Mesenchymal stem cell (in vitro differentiated cells and primary cell): ENCODE data around the gene HMHB1.

ENCODE experiments used
- DNase-seq: peaks from one replicate; pipeline ENCODE4 v3.0.0-alpha.2; 2013
- H2AFZ ChIP-seq: one replicate; pipeline ENCODE4 v1.6.1; 2013; ENCODE audit warnings: low read depth, mild to moderate bottlenecking, control low read depth, inconsistent platforms, low read length, moderate library complexity
- H2AK5ac ChIP-seq: 2 replicates; pipeline ENCODE4 v1.6.1; 2013; ENCODE audit warnings: low read length, moderate library complexity, mild to moderate bottlenecking, inconsistent platforms; ENCODE audit not compliant: severe bottlenecking
- H2BK120ac ChIP-seq: one replicate; pipeline ENCODE4 v1.6.1; 2013; ENCODE audit warnings: low read depth, mild to moderate bottlenecking, inconsistent platforms, low read length, moderate library complexity
- H2BK12ac ChIP-seq, 2 experiments: one replicate each; pipeline ENCODE4 v1.6.1; 2013; ENCODE audit warnings: inconsistent platforms in 2 of 2, low read length in 2 of 2, mild to moderate bottlenecking in 2 of 2, moderate library complexity in 2 of 2, control low read depth in 1 of 2
- H2BK15ac ChIP-seq: one replicate; pipeline ENCODE4 v1.6.1; 2013; ENCODE audit warnings: mild to moderate bottlenecking, low read depth, inconsistent platforms; ENCODE audit not compliant: poor library complexity, severe bottlenecking
- H2BK5ac ChIP-seq: 2 replicates; pipeline ENCODE4 v1.6.1; 2013; ENCODE audit warnings: low read depth, mild to moderate bottlenecking, low read length, control low read depth, inconsistent platforms; ENCODE audit not compliant: poor library complexity, severe bottlenecking
- H3K14ac ChIP-seq, 2 experiments: one replicate each; pipeline ENCODE4 v1.6.1; 2013; ENCODE audit warnings: inconsistent platforms in 2 of 2, low read length in 2 of 2, control low read depth in 1 of 2, mild to moderate bottlenecking in 1 of 2, moderate library complexity in 1 of 2
- H3K18ac ChIP-seq, 2 experiments: one replicate each; pipeline ENCODE4 v1.6.1; 2013; ENCODE audit warnings: inconsistent platforms in 2 of 2, low read length in 2 of 2, control low read depth in 1 of 2, low read depth in 1 of 2, mild to moderate bottlenecking in 1 of 2
- H3K23ac ChIP-seq, 2 experiments: one replicate each; pipeline ENCODE4 v1.6.1; 2013; ENCODE audit warnings: inconsistent platforms in 2 of 2, low read length in 2 of 2, mild to moderate bottlenecking in 2 of 2, moderate library complexity in 2 of 2, control low read depth in 1 of 2
- H3K27ac ChIP-seq: 2 replicates; pipeline ENCODE4 v1.5.1; 2013; ENCODE audit warnings: mild to moderate bottlenecking, moderate library complexity, low read length, control low read depth, inconsistent platforms; ENCODE audit not compliant: poor library complexity, severe bottlenecking
- H3K27me3 ChIP-seq, 2 experiments: 2 replicates each; pipeline versions ENCODE4 v1.6.1 to v1.7.0; 2013; ENCODE audit warnings: low read length in 2 of 2, mild to moderate bottlenecking in 2 of 2, moderate library complexity in 2 of 2, control low read depth in 1 of 2, inconsistent platforms in 1 of 2; ENCODE audit not compliant: control insufficient read depth in 1 of 2, insufficient read depth in 1 of 2
- H3K36me3 ChIP-seq, 2 experiments: 2 replicates each; pipeline versions ENCODE4 v1.6.1 to v1.7.0; 2013; ENCODE audit warnings: low read length in 2 of 2, control low read depth in 1 of 2, inconsistent platforms in 1 of 2, low read depth in 1 of 2, mild to moderate bottlenecking in 1 of 2; ENCODE audit not compliant: insufficient read depth in 2 of 2, control insufficient read depth in 1 of 2
- H3K4ac ChIP-seq, 2 experiments: one replicate each; pipeline ENCODE4 v1.6.1; 2013; ENCODE audit warnings: inconsistent platforms in 2 of 2, low read length in 2 of 2, mild to moderate bottlenecking in 2 of 2, moderate library complexity in 2 of 2, control low read depth in 1 of 2, low read depth in 1 of 2
- H3K4me1 ChIP-seq: 2 replicates; pipeline ENCODE4 v1.6.1; 2013; ENCODE audit warnings: low read depth, low read length, control low read depth; ENCODE audit not compliant: control insufficient read depth, insufficient read depth
- H3K4me2 ChIP-seq: 2 replicates; pipeline ENCODE4 v1.6.1; 2013; ENCODE audit warnings: low read length, mild to moderate bottlenecking, inconsistent platforms; ENCODE audit not compliant: poor library complexity, severe bottlenecking
- H3K4me3 ChIP-seq, 2 experiments: 2 replicates each; pipeline versions ENCODE4 v1.5.1 to v1.7.0; 2013; ENCODE audit warnings: low read length in 2 of 2, mild to moderate bottlenecking in 2 of 2, control low read depth in 1 of 2, low read depth in 1 of 2; ENCODE audit not compliant: insufficient read depth in 1 of 2
- H3K79me1 ChIP-seq: replicated peaks from 2 replicates; pipeline ENCODE4 v1.6.1; 2013; ENCODE audit warnings: mild to moderate bottlenecking, control low read depth, low read length, inconsistent platforms; ENCODE audit not compliant: poor library complexity, severe bottlenecking
- H3K9ac ChIP-seq: 2 replicates; pipeline ENCODE4 v1.7.0; 2013; ENCODE audit warnings: mild to moderate bottlenecking, low read length, moderate library complexity
- H3K9me3 ChIP-seq: 2 replicates; pipeline ENCODE4 v1.7.0; 2013; ENCODE audit warnings: mild to moderate bottlenecking, low read length; ENCODE audit not compliant: control insufficient read depth
- H4K8ac ChIP-seq: one replicate; pipeline ENCODE4 v1.6.1; 2013; ENCODE audit warnings: inconsistent platforms, mild to moderate bottlenecking, low read length, moderate library complexity
- H4K91ac ChIP-seq: one replicate; pipeline ENCODE4 v1.6.1; 2013; ENCODE audit warnings: mild to moderate bottlenecking, low read length, inconsistent platforms
- WGBS: methylation state at CpG from one replicate; pipeline ENCODE4 v1.1.7; 2013; ENCODE audit warnings: mixed read lengths; 5-methylcytosine and 5-hydroxymethylcytosine counted together

The HMHB1 gene

GRCh38 chr5:143862271-143862670, 50.3 kb downstream of the HMHB1 start:
- no peak overlapping the region for H2BK5ac ChIP-seq
- no peak for DNase-seq
- H3K9me3 ChIP-seq = no peaks in the 10 kb centered on the region
- no peaks in the 10 kb centered on the region for H3K4me1 ChIP-seq
- no peak overlapping the region for H3K14ac ChIP-seq
- no peak overlapping the region for H3K4ac ChIP-seq
- no peak overlapping the region for H3K4me2 ChIP-seq
- H3K27ac ChIP-seq = no peak overlapping the region
- no peak overlapping the region for H2AK5ac ChIP-seq
- no peaks in the 10 kb centered on the region for H3K36me3 ChIP-seq
- H4K8ac ChIP-seq = no peak overlapping the region
- no peaks in the 10 kb centered on the region for H3K79me1 ChIP-seq
- H3K27me3 ChIP-seq = no peaks in the 10 kb centered on the region
- H3K9ac ChIP-seq = no peak overlapping the region
- no peak overlapping the region for H4K91ac ChIP-seq
- H2BK120ac ChIP-seq = no peak overlapping the region
- H3K23ac ChIP-seq = no peak overlapping the region
- no peak overlapping the region for H2BK12ac ChIP-seq
- no peak overlapping the region for H2AFZ ChIP-seq
- H3K18ac ChIP-seq = no peak overlapping the region
- H2BK15ac ChIP-seq = no peak overlapping the region
- H3K4me3 ChIP-seq = no peak overlapping the region

- DNase-seq = no peak
- Histone ChIP-seq H3K4me3 (no peak overlapping the region), H2BK15ac (no peak overlapping the region), H2AK5ac (no peak overlapping the region), H3K36me3 (no peaks in the 10 kb centered on the region), H2BK120ac (no peak overlapping the region), H2AFZ (no peak overlapping the region), H2BK5ac (no peak overlapping the region), H3K9ac (no peak overlapping the region), H4K91ac (no peak overlapping the region), H3K79me1 (no peaks in the 10 kb centered on the region), H3K27me3 (no peaks in the 10 kb centered on the region), H3K14ac (no peak overlapping the region), H3K18ac (no peak overlapping the region), H4K8ac (no peak overlapping the region), H3K4me2 (no peak overlapping the region), H3K27ac (no peak overlapping the region), H2BK12ac (no peak overlapping the region), H3K4ac (no peak overlapping the region), H3K23ac (no peak overlapping the region), H3K4me1 (no peaks in the 10 kb centered on the region), H3K9me3 (no peaks in the 10 kb centered on the region)
- WGBS = 82% methylated on average over 7 of the region's 8 CpGs
Observed at GRCh38 chr5:143865426-143866025, 53.6 kb downstream of the HMHB1 start.
